NAMALWA (cell line): ENCODE results near the gene C22orf23.
"Not testable (repeated sequence)": the region's sequence is repeated elsewhere in the genome, so short reads cannot be mapped to it uniquely, and the experiment has no call there.

Experiments used
- DNase-seq: peaks from one replicate; pipeline ENCODE4 v3.0.0-alpha.2; 2015; ENCODE audit warnings: low spot score

Gene C22orf23

GRCh38 chr22:37982151-37982785 lies 28.9 kb upstream of the C22orf23 start:
- DNase-seq: no peak

DNA sequence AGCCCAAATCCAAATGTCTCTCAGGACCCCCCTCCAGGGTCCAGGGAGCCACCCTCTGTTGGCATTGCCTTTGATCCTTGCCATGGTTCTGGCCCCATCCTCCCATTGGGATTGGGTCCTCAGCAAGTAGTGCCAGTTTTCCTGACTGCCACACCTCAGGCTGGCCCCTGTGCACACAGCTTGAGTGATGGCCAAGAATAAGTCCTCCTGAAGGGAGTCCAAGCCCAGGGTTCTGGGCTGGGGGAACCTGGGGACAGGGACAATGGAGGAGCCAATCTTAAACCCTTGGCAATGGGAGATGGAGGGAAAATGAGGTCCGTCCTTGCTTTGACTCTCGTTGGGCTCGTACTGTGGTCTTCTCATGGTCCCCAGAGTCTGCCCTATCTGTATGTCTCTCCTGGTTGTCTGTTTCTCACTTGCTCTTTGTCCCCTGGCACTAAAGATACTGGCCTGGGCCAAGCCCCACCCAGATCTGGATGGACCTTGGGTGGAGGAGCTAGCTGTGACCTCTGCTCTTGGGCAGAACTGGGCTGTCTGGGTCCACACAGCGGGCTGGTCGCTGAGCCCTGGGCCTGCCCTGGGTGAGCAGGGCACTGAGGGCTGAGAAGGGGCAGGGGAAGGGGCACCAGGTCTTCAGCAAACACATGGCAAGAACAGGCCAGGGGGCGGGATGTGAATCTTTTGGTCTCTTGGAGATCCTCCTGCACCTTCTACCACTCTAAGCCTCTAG lies 28.0 kb upstream of the C22orf23 start:
- no peak for DNase-seq

GRCh38 chr22:37979782-37980181 lies 26.4 kb upstream of the C22orf23 start:
- no peak for DNase-seq

DNA sequence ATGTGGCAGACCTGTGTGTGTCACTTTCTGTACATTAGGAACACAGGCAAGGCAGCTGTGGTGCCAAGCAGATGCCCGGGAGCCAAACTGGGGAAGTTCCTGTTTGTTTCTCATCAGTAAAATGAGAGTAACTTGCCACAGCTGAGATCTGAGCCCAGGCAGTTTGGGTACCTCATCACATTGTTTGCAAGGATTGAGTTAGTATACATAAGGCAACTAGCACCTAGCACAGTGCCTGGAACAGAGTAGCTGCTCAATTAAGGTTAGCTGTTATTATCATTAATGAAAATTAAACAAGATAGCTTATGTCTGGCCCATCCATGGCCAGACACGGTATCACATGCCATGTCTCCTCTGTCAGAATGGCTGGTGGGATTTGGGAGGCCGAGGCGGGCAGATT lies 23.1 kb upstream of the C22orf23 start:
- DNase-seq: no peak

DNA sequence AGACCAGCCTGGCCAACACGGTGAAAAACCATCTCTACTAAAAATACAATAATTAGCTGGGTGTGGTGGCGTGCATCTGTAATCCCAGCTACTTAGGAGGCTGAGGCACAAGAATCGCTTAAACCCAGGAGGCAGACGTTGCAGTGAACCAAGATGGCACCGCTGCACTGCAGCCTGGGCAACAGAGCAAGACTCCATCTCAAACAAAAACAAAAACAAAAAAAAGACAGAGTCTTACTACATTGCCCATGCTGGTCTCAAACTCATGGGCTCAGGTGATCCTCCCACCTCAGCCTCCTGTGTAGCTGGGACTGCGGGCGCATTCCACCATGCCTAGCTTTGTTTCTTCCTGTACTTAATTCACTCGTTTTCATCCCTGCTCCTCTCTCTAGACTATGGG lies 22.6 kb upstream of the C22orf23 start:
- DNase-seq: not testable (repeated sequence)

GRCh38 chr22:37975153-37975552 lies 21.8 kb upstream of the C22orf23 start:
- DNase-seq: no peak

- DNase-seq: no peak
Observed at GRCh38 chr22:37973271-37974170, 20.1 kb upstream of the C22orf23 start.

GRCh38 chr22:37972527-37972926 lies 19.1 kb upstream of the C22orf23 start:
- DNase-seq: no peak

GRCh38 chr22:37971475-37972434 lies 18.4 kb upstream of the C22orf23 start:
- DNase-seq: no peak

- DNase-seq: no peak
Observed at GRCh38 chr22:37970864-37971263, 17.5 kb upstream of the C22orf23 start.

GRCh38 chr22:37968452-37969251 lies 15.3 kb upstream of the C22orf23 start:
- no peak for DNase-seq

DNA sequence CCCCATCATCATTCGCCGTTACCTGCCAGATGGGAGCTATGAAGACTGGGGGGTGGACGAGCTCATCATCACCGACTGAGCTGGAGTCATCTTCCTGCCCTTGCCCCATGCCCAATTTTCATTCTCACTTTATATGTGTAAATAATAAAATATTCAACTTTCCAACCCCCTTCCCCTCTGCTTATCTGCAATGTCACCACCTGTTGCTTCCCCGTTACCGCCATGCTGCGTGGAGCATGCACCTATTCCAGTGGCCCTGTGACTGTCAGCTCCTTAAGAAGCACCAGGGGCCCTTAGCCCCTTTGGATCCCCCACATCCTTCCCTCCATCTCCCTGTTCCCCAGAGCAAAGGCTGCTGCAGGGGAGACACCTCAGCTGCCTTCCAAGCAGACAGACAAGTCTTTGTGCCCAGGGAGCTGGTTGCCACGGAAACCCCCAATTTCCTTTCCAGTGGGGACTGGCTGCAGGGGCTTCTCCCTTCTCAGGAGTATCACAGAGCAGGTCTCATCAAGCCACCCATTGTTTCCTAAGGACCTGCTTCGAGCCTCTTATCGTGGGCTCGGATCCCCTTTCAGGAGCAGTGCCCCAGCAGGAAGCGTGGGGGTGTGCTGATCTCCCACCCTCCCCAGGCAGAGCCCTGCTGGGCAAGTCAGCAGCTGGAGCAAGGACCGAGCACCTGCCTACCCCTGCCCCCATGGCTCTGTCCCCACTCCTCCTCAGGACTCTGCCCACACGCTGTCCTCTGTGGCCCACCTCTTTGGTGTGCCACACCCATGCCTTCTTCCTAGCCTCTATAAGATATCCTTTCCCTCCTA lies 14.4 kb upstream of the C22orf23 start:
- no peak for DNase-seq

DNA sequence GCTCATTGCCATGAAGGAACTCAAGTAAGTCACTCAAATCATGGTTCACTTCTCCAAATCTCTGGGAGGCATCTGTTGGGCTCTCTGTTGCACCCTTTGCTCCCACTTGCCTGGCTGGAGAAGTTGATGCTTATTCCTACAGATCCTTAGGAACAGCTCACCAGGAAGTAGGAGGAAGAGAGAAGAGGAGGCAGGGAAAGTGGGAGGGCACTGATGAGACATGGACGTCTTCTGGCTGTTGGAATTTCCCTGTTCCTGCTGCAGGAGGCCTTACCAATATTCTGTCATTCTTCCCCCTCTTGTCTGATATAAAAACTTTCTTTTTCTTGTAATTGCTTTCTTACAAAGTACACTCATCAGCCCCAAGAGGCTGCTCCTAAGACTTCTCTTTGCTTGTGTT lies 13.7 kb upstream of the C22orf23 start:
- DNase-seq: no peak

- no peak for DNase-seq
Observed at GRCh38 chr22:37965940-37966664, 12.7 kb upstream of the C22orf23 start.

GRCh38 chr22:37961062-37961461 lies 7.7 kb upstream of the C22orf23 start:
- DNase-seq: no peak

- DNase-seq: no peak
Observed at GRCh38 chr22:37959231-37959825, 5.9 kb upstream of the C22orf23 start.

GRCh38 chr22:37957232-37957631 lies 3.8 kb upstream of the C22orf23 start:
- DNase-seq: no peak

DNA sequence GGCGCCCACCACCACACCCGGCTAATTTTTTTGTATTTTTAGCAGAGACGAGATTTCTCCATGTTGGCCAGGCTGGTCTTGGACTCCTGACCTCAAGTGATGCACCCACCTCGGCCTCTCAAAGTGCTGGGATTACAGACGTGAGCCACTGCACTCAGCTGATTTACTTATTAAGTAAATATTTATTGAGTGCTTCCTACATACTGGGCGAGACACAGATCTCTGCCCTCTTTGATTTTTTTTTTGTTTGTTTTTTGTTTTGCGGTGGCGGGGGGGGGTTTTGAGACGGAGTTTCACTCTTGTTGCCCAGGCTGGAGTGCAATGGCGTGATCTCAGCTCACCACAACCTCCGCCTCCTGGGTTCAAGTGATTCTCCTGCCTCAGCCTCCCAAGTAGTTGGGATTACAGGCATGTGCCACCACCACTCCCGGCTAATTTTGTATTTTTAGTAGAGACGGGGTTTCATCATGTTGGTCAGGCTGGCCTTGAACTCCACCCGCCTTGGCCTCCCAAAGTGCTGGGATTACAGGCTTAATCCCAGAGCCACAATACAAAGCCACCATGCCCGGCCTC lies 2.5 kb upstream of the C22orf23 start:
- not testable (repeated sequence) for DNase-seq
